GM23338 (cell line): ENCODE data around the gene MROH7.
"Not testable (repeated sequence)": the region's sequence is repeated elsewhere in the genome, so short reads cannot be mapped to it uniquely, and the experiment has no call there.

Experiments used
- EZH2 ChIP-seq: fragments of 200-600 bp; sonication (generic); IDR thresholded peaks from one replicate; pipeline ENCODE4 v1.8.0; 2017; ENCODE audit warnings: antibody characterized with exemption, mild to moderate bottlenecking, low read depth; ENCODE audit not compliant: unreplicated experiment
- POLR2AphosphoS5 ChIP-seq: IDR thresholded peaks from 2 replicates; pipeline ENCODE4 v1.6.1; 2016; ENCODE audit warnings: antibody characterized with exemption, low read depth

DNA sequence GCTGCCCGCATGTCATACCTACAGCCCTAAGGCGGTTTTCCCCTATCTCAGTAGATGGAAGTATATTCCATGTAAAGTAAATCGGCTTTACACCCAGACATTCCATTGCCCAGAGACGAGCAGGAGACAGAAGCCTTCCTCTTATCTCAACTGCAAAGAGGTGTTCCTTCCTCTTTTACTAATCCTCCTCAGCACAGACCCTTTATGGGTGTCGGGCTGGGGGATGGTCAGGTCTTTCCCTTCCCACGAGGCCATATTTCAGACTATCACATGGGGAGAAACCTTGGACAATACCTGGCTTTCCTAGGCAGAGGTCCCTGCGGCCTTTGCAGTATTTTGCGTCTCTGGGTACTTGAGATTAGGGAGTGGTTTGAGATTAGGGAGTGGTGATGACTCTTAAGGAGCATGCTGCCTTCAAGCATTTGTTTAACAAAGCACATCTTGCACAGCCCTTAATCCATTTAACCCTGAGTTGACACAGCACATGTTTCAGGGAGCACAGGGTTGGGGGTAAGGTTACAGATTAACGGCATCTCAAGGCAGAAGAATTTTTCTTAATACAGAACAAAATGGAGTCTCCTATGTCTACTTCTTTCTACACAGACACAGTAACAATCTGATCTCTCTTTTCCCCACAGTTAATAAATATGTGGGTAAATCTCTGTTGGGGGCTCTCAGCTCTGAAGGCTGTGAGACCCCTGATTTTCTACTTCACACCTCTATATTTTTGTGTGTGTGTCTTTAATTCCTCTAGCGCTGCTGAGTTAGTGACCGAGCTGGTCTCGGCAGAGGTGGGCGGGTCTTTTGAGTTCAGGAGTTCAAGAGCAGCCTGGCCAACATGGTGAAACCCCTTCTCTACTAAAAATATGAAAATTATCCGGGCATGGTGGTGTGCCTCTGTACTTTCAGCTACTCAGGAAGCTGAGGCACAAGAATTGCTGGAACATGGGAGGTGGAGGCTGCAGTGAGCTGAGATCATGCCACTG, 4.8 kb upstream of the MROH7 start:
- TF ChIP-seq EZH2, POLR2AphosphoS5: not testable (repeated sequence)
